K562 (cell line): ENCODE data around the gene NRM. TPM values are rescaled to one million over a fixed set of nuclear protein-coding genes. Genes with fewer than 3 reads are reported as not detected.

Experiments used
- ATAC-seq: fragments of 200-7000 bp; cut with Tn5 transposase; 3 replicates; pipeline ENCODE4 v1.9.1; 2020; ENCODE audit warnings: moderate library complexity
- BruUV-seq: library from RNA; stranded (reverse); fragments of 400-500 nt; replicated peaks from 2 replicates; lab custom pipeline; 2021; lab: Mats Ljungman, UMichigan
- CTCF ChIA-PET: fragments of 300-600 bp; formaldehyde crosslinking; extraction: SDS; loops from one replicate; lab custom pipeline; 2021; ENCODE audit warnings: low intra/inter-chr PET ratio; lab: Yijun Ruan, JAX
- POLR2A ChIA-PET: fragments of 300-600, 350-650 bp; sonication (Branson Sonifier 250); formaldehyde crosslinking; extraction: SDS; loops from one replicate; lab custom pipeline; 2021; ENCODE audit warnings: antibody characterized with exemption, inconsistent platforms; lab: Yijun Ruan, JAX
- DNase-seq, 4 experiments: peaks; one replicate each; pipeline versions ENCODE4 v3.0.0 to v3.0.0-alpha.2; 2011 to 2018; ENCODE audit warnings: low spot score in 3 of 4, mixed read lengths in 3 of 4; ENCODE audit errors: extremely low read depth in 1 of 4
- FAIRE-seq: peaks from 2 replicates; lab custom pipeline; 2011; peaks lifted over from hg19 to GRCh38; lab: Jason Lieb, UNC
- H2AFZ ChIP-seq: 2 replicates; pipeline ENCODE4 v1.6.0; 2011; ENCODE audit warnings: low read depth, low read length, control low read depth, inconsistent platforms
- H3K27ac ChIP-seq: fragments of 200-600 bp; 3 replicates; pipeline ENCODE4 v1.8.0; 2011; ENCODE audit warnings: low read depth, mild to moderate bottlenecking, control low read depth, inconsistent platforms, low read length, moderate library complexity, mixed read lengths; ENCODE audit errors: extremely low read depth
- H3K27me3 ChIP-seq, 2 experiments: fragments of 300-600 bp in 1 of 2; 2 replicates in 1 of 2; 3 replicates in 1 of 2; pipeline versions ENCODE4 v1.6.0 to v1.8.0; 2011; ENCODE audit warnings: inconsistent platforms in 2 of 2, low read length in 2 of 2, mild to moderate bottlenecking in 1 of 2, mixed read lengths in 1 of 2, moderate library complexity in 1 of 2; ENCODE audit not compliant: control insufficient read depth in 2 of 2, insufficient read depth in 2 of 2
- H3K36me3 ChIP-seq: fragments of 300-600 bp; 3 replicates; pipeline ENCODE4 v1.8.0; 2011; ENCODE audit warnings: mild to moderate bottlenecking, low read length, inconsistent platforms; ENCODE audit not compliant: control insufficient read depth, insufficient read depth
- H3K4me1 ChIP-seq, 2 experiments: fragments of 200-600 bp in 1 of 2; replicated peaks in 1 of 2; 2 replicates in 1 of 2; 3 replicates in 1 of 2; pipeline versions ENCODE4 v1.5.1 to v1.8.0; 2011; ENCODE audit warnings: inconsistent platforms in 2 of 2, low read length in 2 of 2, mild to moderate bottlenecking in 1 of 2, mixed read lengths in 1 of 2, moderate library complexity in 1 of 2; ENCODE audit not compliant: control insufficient read depth in 2 of 2, insufficient read depth in 2 of 2
- H3K4me2 ChIP-seq: 2 replicates; pipeline ENCODE4 v1.6.1; 2011; ENCODE audit warnings: low read length, control low read depth, inconsistent platforms, mixed read lengths; ENCODE audit not compliant: insufficient read depth
- H3K4me3 ChIP-seq: fragments of 200-600 bp; sonication (generic), shearing (Covaris generic); 2 replicates; pipeline ENCODE4 v1.5.1; 2016; ENCODE audit warnings: control low read depth, inconsistent platforms
- H3K79me2 ChIP-seq: fragments of 200-600 bp; 3 replicates; pipeline ENCODE4 v1.8.0; 2011; ENCODE audit warnings: low read length, inconsistent platforms; ENCODE audit not compliant: control insufficient read depth, insufficient read depth
- H3K9ac ChIP-seq, 2 experiments: 2 replicates each; pipeline versions ENCODE4 v1.6.0 to v1.6.1; 2011; ENCODE audit warnings: low read depth in 2 of 2, low read length in 2 of 2, control low read depth in 1 of 2, inconsistent platforms in 1 of 2, mild to moderate bottlenecking in 1 of 2, mixed read lengths in 1 of 2; ENCODE audit not compliant: insufficient read depth in 1 of 2
- H3K9me1 ChIP-seq: one replicate; pipeline ENCODE4 v1.6.0; 2011; ENCODE audit warnings: inconsistent platforms, mild to moderate bottlenecking, low read length, moderate library complexity; ENCODE audit not compliant: control insufficient read depth, insufficient read depth
- H3K9me3 ChIP-seq: replicated peaks from 2 replicates; pipeline ENCODE4 v1.5.1; 2011; ENCODE audit warnings: low read depth, low read length, inconsistent platforms; ENCODE audit not compliant: control insufficient read depth, insufficient read depth
- H4K20me1 ChIP-seq: replicated peaks from 2 replicates; pipeline ENCODE4 v1.6.1; 2011; ENCODE audit warnings: low read length, inconsistent platforms, mixed read lengths; ENCODE audit not compliant: control insufficient read depth, insufficient read depth
- FIP1L1 ChIP-seq: fragments of 200-400 bp; formaldehyde crosslinking; IDR thresholded peaks from 2 replicates; pipeline ENCODE4 v1.6.1; 2018; ENCODE audit warnings: mild to moderate bottlenecking, low read depth, low read length; ENCODE audit not compliant: poor library complexity, severe bottlenecking
- POLR2A ChIP-seq: fragments of 450-650 bp; conservative IDR thresholded peaks from 2 replicates; pipeline ENCODE4 v1.6.1; 2016
- RBFOX2 ChIP-seq: fragments of 200-400 bp; formaldehyde crosslinking; IDR thresholded peaks from 2 replicates; pipeline ENCODE4 v1.6.1; 2017; ENCODE audit warnings: low read depth, mild to moderate bottlenecking, low read length, moderate library complexity
- WGBS: fragments of 100-300 bp; shearing (Covaris generic); methylation state at CpG from one replicate; pipeline ENCODE4 v1.1.6; 2016; ENCODE audit warnings: low coverage, mixed read lengths; ENCODE audit not compliant: insufficient coverage; ENCODE audit errors: missing lambda C conversion rate; 5-methylcytosine and 5-hydroxymethylcytosine counted together
- in situ Hi-C: fragments of 300-500 bp; cut with MboI; formaldehyde crosslinking; loops from 4 replicates; pipeline ENCODE4 v1.15.0; 2018; ENCODE audit warnings: inconsistent platforms, mixed read lengths
- intact Hi-C: fragments of 100-400 bp; cut with micrococcal nuclease; formaldehyde crosslinking; loops from 2 replicates; pipeline ENCODE4 v1.14.2; 2022
- polyA plus RNA-seq, 8 experiments: library from polyadenylated mRNA; depleted of rRNA in 4 of 8; stranded (reverse) in 5 of 8; unstranded in 3 of 8; fragments of >200 nt; fragmentation: Nextera tagmentation in 2 of 8; fragmentation: Illumina TruSeq in 1 of 8; extraction: Ambion mirVana in 2 of 8; extraction: Trizol in 1 of 8; gene quantifications; 2 replicates each; pipeline versions ENCODE4 v1.2.1 to v1.2.3, GENCODE V29; 2011 to 2014; ENCODE audit warnings: inconsistent platforms in 1 of 8, missing spikeins in 1 of 8
- total RNA-seq, 7 experiments: library from RNA; depleted of rRNA in 6 of 7; stranded (reverse); fragments of >200 nt in 6 of 7; fragmentation: Illumina TruSeq in 2 of 7; extraction: Trizol in 2 of 7; gene quantifications; 2 replicates each; pipeline versions ENCODE4 v1.2.1 to v1.2.3, GENCODE V29; 2011 to 2021; ENCODE audit warnings: low replicate concordance in 1 of 7
- TF ChIP-seq, protein P1 (sequence below): sonication (generic); formaldehyde crosslinking; IDR thresholded peaks from 2 replicates; pipeline ENCODE4 v1.8.1; 2023; ENCODE audit warnings: mild to moderate bottlenecking, missing genetic modification reagents

Gene NRM
- total and polyA plus RNA-seq, 9 of the 15 experiments (the other 6 are each of a cell fraction or from before 2014, with no cell fraction given) = 9.7 to 58.2 (median 18.1) TPM

DNA sequence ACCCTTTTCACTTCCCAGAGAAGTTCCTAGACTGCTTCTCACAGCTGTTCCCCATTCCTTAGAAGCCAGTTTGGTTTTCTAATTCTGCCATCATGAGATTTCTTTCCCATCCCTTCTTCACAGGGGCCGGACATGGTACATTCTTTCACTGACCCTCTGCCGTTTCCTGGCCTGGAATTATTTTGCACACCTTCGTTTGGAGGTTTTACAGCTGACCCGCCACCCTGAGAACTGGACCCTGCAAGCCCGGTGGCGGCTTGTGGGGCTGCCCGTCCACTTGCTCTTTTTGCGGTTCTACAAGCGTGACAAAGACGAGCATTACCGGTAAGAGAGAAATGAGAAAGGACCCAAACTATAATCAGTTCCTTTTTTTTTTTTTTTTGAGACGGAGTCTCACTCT, 39.6 kb downstream of the NRM start:
- BruUV-seq = no TSS peak
- no peak for ATAC-seq

More for the DNA sequence above, 39.6 kb downstream of the NRM start:
- in situ Hi-C loops = no loop called here
- Histone ChIP-seq H3K4me2 (no peak overlapping the region), H3K79me2 (peaks cover 36% of the 10 kb centered on the region), H3K27me3 (no peaks in the 10 kb centered on the region), H3K9me3 (no peaks in the 10 kb centered on the region), H4K20me1 (no peaks in the 10 kb centered on the region), H2AFZ (no peak overlapping the region), H3K4me3 (no peak overlapping the region), H3K9me1 (no peaks in the 10 kb centered on the region), H3K4me1 (peaks cover 7 to 24% of the 10 kb centered on the region in 2 experiments), H3K27ac (no peak overlapping the region), H3K9ac (no peak overlapping the region), H3K36me3 (peaks cover 67% of the 10 kb centered on the region)
- TF ChIP-seq, protein P1, sequence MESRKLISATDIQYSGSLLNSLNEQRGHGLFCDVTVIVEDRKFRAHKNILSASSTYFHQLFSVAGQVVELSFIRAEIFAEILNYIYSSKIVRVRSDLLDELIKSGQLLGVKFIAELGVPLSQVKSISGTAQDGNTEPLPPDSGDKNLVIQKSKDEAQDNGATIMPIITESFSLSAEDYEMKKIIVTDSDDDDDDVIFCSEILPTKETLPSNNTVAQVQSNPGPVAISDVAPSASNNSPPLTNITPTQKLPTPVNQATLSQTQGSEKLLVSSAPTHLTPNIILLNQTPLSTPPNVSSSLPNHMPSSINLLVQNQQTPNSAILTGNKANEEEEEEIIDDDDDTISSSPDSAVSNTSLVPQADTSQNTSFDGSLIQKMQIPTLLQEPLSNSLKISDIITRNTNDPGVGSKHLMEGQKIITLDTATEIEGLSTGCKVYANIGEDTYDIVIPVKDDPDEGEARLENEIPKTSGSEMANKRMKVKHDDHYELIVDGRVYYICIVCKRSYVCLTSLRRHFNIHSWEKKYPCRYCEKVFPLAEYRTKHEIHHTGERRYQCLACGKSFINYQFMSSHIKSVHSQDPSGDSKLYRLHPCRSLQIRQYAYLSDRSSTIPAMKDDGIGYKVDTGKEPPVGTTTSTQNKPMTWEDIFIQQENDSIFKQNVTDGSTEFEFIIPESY (CRISPR knock-in tag) = peak; percentile 67; the same call in 1 of the 2 replicates
- TF ChIP-seq POLR2A (peak; percentile 2; the same call in 1 of the 2 replicates), FIP1L1 (no peak), RBFOX2 (0 out of 2 replicates have a peak, but pooled peaks have one; percentile 12)
- intact Hi-C loops = no loop called here
- CTCF ChIA-PET = interaction anchor here (0.6 kb wide), 1 partner anchor 70 kb away, joined by 3 read pairs; no protein-coding TSS in a partner anchor
- FAIRE-seq (no peak), DNase-seq (no peak)
- 94% methylated on average over 11 of the region's 12 CpGs for WGBS
- POLR2A ChIA-PET = interaction anchor here (1.0 to 4.4 kb wide), 6 partner anchors 8 to 80 kb away, joined by 3 to 17 read pairs (median 6); partner anchors contain the start of gene MRPS18B
